NCI-H526 treated with DMSO at 0.1 percent for 48 hours (cell line): ENCODE results near the gene FTO.

ENCODE experiments used
- DNase-seq: peaks from one replicate; lab custom pipeline; 2025; lab: John Stamatoyannopoulos, UW

The FTO gene

GRCh38 chr16:53755026-53755910 is 51.3 kb downstream of the FTO start:
- DNase-seq, result no peak

DNA sequence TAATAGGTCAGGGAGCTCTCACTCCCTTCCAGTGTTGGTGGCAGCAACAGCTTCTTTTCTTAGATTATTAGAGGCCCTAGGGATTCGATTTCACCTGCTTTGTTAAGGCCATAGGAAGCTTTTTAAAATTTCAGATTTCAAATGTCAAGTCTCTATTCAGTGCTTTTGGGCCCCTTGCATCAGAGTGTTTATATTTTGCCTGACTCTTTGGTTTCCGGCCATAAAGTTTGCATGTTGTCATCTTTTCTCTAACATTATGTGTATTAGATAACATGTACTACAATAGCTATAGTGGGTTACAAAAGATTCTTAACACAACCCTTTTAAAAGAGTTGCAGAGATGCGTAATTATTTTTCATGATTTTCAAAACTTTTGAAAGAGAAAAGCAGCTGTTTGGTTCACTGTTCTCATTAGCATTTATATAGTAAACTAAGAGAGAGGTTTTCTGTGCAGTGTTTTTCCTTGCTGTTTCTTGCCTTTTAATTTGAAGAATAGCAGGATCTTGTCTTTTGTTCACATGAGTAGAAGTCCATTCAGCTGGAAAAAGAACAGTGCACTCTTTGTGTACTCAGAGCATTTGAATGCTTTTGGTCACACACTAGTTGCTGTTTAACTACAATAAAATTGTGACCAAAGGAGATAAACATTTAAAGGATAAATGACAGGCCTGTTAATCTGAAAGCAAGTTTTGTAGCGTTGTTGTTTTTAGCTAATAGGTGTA is 52.5 kb downstream of the FTO start:
- peak; percentile 51 for DNase-seq

- DNase-seq, result no peak
These were observed 54.1 kb downstream of the FTO start for GRCh38 chr16:53757971-53758609.

DNA sequence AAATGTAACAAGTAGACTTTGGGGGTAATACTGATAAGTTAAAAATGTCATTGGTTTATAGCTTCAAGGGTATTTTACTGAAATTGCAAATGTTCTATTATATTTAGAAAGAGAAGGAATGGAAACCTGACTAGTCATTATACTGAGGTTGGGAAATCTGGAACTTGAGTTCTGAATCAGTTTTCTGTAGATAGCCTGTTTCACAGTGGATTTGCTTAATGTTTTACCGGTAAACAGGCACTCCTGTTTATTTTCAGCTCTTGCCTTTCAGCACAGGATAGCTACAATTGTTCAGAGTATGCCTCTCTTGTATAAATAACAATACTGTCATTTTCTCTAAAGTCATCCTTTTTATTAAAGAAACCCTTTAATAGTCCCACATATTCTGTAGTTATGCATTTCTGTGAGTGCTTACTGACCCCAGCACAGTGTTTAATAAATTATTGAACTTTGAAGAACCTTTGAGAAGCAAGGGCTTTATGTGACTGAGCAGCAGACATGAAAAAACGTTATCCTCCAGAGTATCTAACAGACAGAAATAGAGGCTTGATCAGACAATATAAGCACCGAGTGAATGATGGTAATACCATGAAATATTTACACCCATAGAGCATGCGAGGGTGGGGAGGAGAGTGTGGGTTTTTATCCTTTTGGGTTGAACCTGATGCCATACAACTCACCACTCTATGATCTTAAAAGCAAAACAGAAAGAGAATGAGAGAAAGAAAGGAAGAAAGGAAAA is 58.2 kb downstream of the FTO start:
- DNase-seq, result no peak

GRCh38 chr16:53766304-53767016 is 62.5 kb downstream of the FTO start:
- no peak for DNase-seq

- no peak for DNase-seq
These were observed 64.2 kb downstream of the FTO start for GRCh38 chr16:53768167-53768566.

DNA sequence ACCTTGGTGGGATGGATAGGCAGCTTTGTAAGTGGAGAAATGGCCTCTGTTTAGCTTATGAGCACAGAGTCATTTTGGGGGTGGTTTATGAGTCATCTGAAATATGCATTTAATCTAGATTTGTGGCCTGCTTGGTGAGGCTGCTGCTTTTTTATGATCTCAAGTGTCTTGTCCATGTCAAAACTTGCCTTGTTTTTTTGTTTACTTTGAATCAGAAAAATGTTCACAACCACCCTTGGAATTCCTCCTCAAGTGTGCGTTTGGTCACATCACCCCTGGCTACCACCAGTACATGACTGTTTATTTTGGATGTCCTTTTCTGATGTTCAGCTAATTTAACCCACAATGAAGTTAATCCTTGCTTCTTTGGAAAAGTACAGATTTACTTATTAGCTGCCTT is 64.6 kb downstream of the FTO start:
- no peak for DNase-seq

DNA sequence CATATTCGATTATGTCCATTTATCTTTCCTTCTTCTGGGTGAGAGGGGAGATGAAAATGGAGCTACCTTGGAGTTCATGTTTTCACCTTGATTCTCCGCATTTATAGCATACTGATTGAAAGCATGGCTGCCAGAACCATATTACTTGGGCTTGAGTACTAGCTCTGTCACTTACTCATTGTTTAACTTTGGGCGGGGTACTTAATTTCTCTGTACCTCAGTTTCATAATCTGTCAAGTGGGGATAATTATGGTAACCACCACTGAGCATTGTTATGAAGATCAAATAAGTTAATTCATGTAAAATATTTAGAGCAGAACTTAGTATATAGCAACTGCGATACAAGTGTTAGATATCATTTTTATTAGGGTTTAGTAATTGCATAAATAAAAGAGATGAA is 65.2 kb downstream of the FTO start:
- DNase-seq, result no peak

GRCh38 chr16:53769787-53770186 is 65.8 kb downstream of the FTO start:
- DNase-seq, result no peak

GRCh38 chr16:53770641-53771040 is 66.7 kb downstream of the FTO start:
- no peak for DNase-seq

- DNase-seq, result no peak
These were observed 67.9 kb downstream of the FTO start for GRCh38 chr16:53771655-53772497.

DNA sequence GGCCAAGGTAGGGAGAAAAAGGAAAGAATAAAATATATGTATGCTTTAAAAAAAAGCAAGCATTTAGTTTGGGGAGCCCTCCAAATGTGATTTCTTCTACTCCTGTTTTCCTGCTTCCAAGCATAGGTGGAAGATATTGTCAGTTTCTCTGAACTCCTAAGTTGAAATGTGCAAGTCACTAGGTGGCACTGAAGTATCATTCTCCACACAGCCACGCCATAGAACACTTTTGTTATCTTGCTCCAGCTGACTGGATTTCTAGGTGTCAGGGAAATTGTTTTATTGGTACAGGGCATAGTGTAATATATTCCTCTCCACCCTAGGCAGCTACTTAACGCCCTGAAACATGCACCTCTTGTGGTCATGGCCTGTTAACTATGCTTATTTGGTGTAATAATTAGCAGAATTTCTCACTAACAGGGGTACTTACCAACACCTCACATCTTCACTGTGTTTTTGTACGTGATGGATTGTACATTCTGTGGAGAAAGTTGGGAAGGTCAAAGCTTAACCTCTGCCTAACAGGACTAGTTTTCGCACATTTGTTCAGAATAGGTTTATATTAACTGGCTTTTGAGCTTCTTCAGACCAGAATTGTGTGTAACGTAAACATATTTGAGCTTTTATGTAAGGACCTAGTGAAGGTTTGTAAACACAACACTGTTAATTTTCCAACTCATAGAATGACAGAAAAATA is 69.3 kb downstream of the FTO start:
- peak; percentile 61 for DNase-seq

DNA sequence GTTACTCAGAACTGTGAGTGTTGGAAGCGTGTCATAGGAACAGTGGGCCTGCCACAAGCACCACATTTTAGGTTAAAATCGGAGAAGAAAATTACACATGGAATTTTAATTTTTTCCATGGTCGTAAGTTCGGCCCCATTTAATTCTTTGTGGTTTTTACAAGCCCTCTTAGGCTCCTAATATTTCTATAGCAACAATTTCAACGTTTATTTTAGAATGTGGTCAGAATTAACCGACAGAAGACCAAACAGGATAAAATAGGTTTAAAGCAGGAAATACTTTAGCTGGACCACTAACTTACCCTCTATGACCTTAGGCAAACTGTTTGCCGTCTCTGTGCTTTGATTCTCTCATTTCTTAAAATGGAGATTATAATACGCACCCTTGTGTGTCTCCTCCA is 69.9 kb downstream of the FTO start:
- no peak for DNase-seq

DNA sequence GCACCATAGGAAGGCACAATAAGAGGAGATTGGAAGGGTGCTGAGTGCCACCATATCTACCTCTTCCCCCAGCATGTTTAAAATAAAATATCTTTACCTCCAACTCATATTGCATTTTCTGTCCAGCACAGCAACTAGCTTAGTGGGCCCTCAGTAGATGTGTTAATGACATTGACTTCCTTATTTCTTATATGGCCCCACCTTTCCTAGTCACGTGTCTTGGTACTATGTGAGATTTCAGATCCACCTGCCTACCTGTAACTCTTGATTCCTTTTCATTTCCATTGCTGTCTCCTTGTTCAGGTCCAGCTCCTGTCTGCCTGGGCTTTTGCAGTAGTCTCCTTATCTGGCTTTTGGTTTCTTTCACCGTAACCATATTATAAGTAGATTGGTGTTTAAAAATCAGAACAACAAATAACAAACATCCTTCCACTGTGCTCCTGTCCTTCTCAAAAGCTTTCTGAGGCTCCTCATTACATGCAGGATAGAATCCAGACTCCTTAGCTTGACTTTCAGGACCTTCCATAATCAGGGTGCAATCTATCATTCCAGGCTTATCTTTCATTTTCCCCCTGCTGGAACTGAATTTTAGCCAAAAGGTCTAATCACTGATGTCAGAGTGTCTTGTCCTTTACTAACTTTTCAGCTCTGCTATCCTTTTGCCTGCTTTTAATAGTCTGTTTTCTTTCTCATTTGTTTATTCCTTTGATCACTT is 71.3 kb downstream of the FTO start:
- no peak for DNase-seq

DNA sequence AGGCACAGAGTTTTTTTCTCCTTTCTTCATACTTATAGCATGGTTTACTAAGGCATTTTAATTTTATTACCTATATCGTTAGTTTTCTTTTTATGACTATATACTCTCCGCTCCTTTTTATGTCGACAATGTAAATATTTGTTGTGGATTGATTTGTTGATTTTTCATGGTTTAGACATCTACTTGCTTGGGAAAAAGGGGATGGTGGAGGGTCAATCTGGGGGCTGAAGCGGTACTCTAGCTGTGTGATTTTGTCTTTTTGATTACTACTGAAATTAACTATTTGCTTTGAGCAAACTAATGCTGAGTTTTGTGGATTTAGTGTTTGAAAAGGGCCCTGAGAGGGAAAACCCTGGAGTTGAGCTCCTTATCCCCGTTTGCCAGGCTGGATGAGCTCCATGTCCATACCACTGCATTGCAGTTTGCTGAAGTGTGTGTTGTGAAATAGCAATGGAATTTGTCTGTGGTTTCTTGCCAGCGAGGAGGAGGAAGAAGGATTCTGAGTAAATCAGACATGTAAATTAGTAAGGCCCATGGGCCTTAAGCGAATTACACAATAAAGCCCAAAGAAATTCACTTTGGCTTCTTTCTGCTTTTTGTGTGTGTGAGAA is 72.0 kb downstream of the FTO start:
- no peak for DNase-seq

DNA sequence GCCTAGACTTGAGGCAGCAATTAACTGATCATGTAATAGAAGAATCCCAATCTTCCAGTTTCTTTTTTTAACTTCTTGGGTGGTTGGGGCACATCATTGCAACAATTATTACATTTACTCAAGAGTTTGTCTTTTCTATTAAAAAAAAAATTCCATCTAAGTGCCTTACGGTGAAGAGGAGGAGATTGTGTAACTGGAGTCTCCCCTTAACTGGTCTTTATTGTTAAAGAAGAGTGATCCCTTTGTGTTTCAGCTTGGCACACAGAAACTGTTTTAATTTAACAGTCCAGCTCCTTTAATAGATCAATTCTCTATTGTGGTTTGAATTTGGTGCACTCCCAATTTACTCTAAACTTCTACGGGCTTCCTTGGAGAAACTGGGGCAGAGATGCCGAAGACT is 75.2 kb downstream of the FTO start:
- no peak for DNase-seq

GRCh38 chr16:53780051-53780450 is 76.1 kb downstream of the FTO start:
- no peak for DNase-seq

- no peak for DNase-seq
These were observed 77.2 kb downstream of the FTO start for GRCh38 chr16:53781023-53781605.

GRCh38 chr16:53782148-53782547 is 78.2 kb downstream of the FTO start:
- no peak for DNase-seq
